NCI-H526 treated with DMSO at 0.1 percent for 48 hours (cell line): ENCODE results near the gene MS4A6E.
"Not testable (repeated sequence)": the region's sequence is repeated elsewhere in the genome, so short reads cannot be mapped to it uniquely, and the experiment has no call there.

Experiments used
- DNase-seq: peaks from one replicate; lab custom pipeline; 2025; lab: John Stamatoyannopoulos, UW

MS4A6E gene

GRCh38 chr11:60326955-60327354 is at the start of gene MS4A6E:
MS4A6E (plus strand) TSS chr11:60327255; CDS start chr11:60334896, 7,641 bp downstream.
- DNase-seq, result no peak

GRCh38 chr11:60280412-60280811 is 46.6 kb upstream of the MS4A6E start, which contains the start of gene MS4A4A:
MS4A4A (plus strand) TSS chr11:60280666; CDS start chr11:60280676, 10 bp downstream.
- no peak for DNase-seq

- DNase-seq, result no peak
Observed at GRCh38 chr11:60281485-60281884, 45.6 kb upstream of the MS4A6E start.

- DNase-seq, result no peak
Observed at GRCh38 chr11:60282286-60282685, 44.8 kb upstream of the MS4A6E start.

- DNase-seq, result not testable (repeated sequence)
Observed at GRCh38 chr11:60285411-60286126, 41.5 kb upstream of the MS4A6E start.

- no peak for DNase-seq
Observed at GRCh38 chr11:60288531-60288930, 38.5 kb upstream of the MS4A6E start.

GRCh38 chr11:60292145-60292544 is 34.9 kb upstream of the MS4A6E start:
- no peak for DNase-seq

GRCh38 chr11:60301178-60301577 is 25.9 kb upstream of the MS4A6E start:
- no peak for DNase-seq

- not testable (repeated sequence) for DNase-seq
Observed at GRCh38 chr11:60301884-60302283, 25.2 kb upstream of the MS4A6E start.

GRCh38 chr11:60303661-60304060 is 23.4 kb upstream of the MS4A6E start:
- no peak for DNase-seq

- DNase-seq, result no peak
Observed at GRCh38 chr11:60305906-60306619, 21.0 kb upstream of the MS4A6E start.

GRCh38 chr11:60307507-60308195 is 19.4 kb upstream of the MS4A6E start:
- no peak for DNase-seq

GRCh38 chr11:60310407-60310998 is 16.6 kb upstream of the MS4A6E start:
- DNase-seq, result no peak

GRCh38 chr11:60314635-60315321 is 12.3 kb upstream of the MS4A6E start:
- no peak for DNase-seq

- DNase-seq, result no peak
Observed at GRCh38 chr11:60315871-60316270, 11.2 kb upstream of the MS4A6E start.

GRCh38 chr11:60316317-60316716 is 10.7 kb upstream of the MS4A6E start:
- no peak for DNase-seq

GRCh38 chr11:60318726-60319125 is 8.3 kb upstream of the MS4A6E start:
- DNase-seq, result no peak

GRCh38 chr11:60321051-60321450 is 6.0 kb upstream of the MS4A6E start:
- DNase-seq, result no peak

GRCh38 chr11:60328460-60328859 is 1.4 kb downstream of the MS4A6E start:
- DNase-seq, result no peak

GRCh38 chr11:60332846-60333245 is 5.8 kb downstream of the MS4A6E start:
- DNase-seq, result no peak

GRCh38 chr11:60334005-60334620 is 7.1 kb downstream of the MS4A6E start:
- DNase-seq, result no peak
